Esophagus squamous epithelium (tissue), 5 donors: ENCODE results near the gene CCDC201. TPM values are rescaled to one million over a fixed set of nuclear protein-coding genes. Genes with fewer than 3 reads are reported as not detected.

ENCODE experiments used
- DNase-seq: peaks from one replicate; lab custom pipeline; 2025; lab: John Stamatoyannopoulos, UW
- H3K27ac ChIP-seq, 4 donors: fragments of 200-600 bp; sonication (generic); one replicate each; pipeline ENCODE4 v1.5.1; 2016 to 2019; ENCODE audit warnings: mild to moderate bottlenecking in 1 of 4
- H3K27me3 ChIP-seq, 4 donors: fragments of 200-600 bp; sonication (generic); 1 replicate in 3 of 4; 2 replicates in 1 of 4; pipeline versions ENCODE4 v1.5.1 to v1.6.0; 2017 to 2021; ENCODE audit warnings: antibody characterized with exemption in 1 of 4
- H3K36me3 ChIP-seq, 3 donors: fragments of 200-600 bp; sonication (generic); one replicate each; pipeline ENCODE4 v1.5.1; 2016 to 2019
- H3K4me1 ChIP-seq, 3 donors: fragments of 200-600 bp; sonication (generic); one replicate each; pipeline ENCODE4 v1.5.1; 2017 to 2019
- H3K4me3 ChIP-seq, 4 donors: fragments of 200-600 bp; sonication (generic); 1 replicate in 3 of 4; 2 replicates in 1 of 4; pipeline ENCODE4 v1.5.1; 2016 to 2019; ENCODE audit warnings: mild to moderate bottlenecking in 2 of 4, moderate library complexity in 1 of 4
- H3K9me3 ChIP-seq, 3 donors: fragments of 200-600 bp; sonication (generic); one replicate each; pipeline ENCODE4 v1.5.1; 2016 to 2019
- CTCF ChIP-seq, 6 experiments: fragments of 450-650 bp in 4 of 6; fragments of 200-600 bp in 2 of 6; sonication (generic) in 2 of 6; IDR thresholded peaks; one replicate each; pipeline ENCODE4 v1.5.1; 2016 to 2019; ENCODE audit warnings: antibody characterized with exemption in 6 of 6, mild to moderate bottlenecking in 4 of 6, moderate library complexity in 4 of 6
- POLR2A ChIP-seq, 4 donors: fragments of 450-650 bp; IDR thresholded peaks; one replicate each; pipeline ENCODE4 v1.6.1; 2017; ENCODE audit warnings: antibody characterized with exemption in 4 of 4, mild to moderate bottlenecking in 4 of 4, moderate library complexity in 3 of 4
- WGBS, 2 donors: methylation state at CpG; one replicate each; pipeline ENCODE4 v1.1.5; 2018; 5-methylcytosine and 5-hydroxymethylcytosine counted together
- intact Hi-C: fragments of 100-400 bp; cut with DNase I; formaldehyde crosslinking; loops from one replicate; pipeline ENCODE4 v1.15.0; 2022
- total RNA-seq, 4 donors: library from RNA; depleted of rRNA; stranded (reverse); fragments of >200 nt; gene quantifications; one replicate each; pipeline ENCODE4 v1.1.0, GENCODE V29; 2016
- donor health status: DM: yes; HTN: yes; CAD: no.

The CCDC201 gene
- total RNA-seq, 4 donors from 2014 or later: not detected

GRCh38 chr7:45878457-45879144, 5.7 kb upstream of the CCDC201 start:
- intact Hi-C loops: no loop called here
- H3K27me3 ChIP-seq: peaks cover 0 to 6% (median 0%) of the 10 kb centered on the region in 4 donors
- WGBS, 2 donors: 11 to 13% methylated on average over 3 of the region's 3 CpGs
- no peaks in the 10 kb centered on the region for H3K36me3 ChIP-seq
- H3K9me3 ChIP-seq: no peaks in the 10 kb centered on the region
- DNase-seq: no peak
- H3K4me1 ChIP-seq: no peaks in the 10 kb centered on the region
- no peak for TF ChIP-seq POLR2A (IDR thresholded peaks at IDR 0.05)
- no peak for TF ChIP-seq CTCF (IDR thresholded peaks at IDR 0.05)
- H3K4me3 ChIP-seq: no peak overlapping the region
- no peak overlapping the region for H3K27ac ChIP-seq

DNA sequence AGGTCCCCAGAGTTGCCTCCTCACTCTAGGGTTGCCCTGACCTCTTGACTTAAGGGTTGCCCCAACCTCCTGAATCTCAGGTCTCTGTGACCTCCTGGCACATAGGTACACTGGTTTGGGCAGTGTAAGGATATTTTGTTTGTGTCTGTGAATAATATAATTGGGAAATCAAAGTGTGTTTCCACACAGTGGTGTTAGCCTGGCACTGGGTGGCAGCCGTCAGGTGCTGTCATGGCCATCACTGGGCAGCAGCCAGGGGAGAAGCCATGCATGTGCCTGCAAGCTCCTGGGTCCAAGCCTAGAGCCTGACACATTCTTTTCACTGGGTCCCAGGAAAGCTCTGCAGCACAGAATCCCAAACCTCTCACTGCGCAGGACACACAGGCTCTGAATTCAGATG, 3.6 kb upstream of the CCDC201 start:
- H3K9me3 ChIP-seq: no peaks in the 10 kb centered on the region
- no peak for TF ChIP-seq POLR2A (IDR thresholded peaks at IDR 0.05)
- TF ChIP-seq CTCF (IDR thresholded peaks at IDR 0.05): no peak
- no peaks in the 10 kb centered on the region for H3K4me1 ChIP-seq
- no peak for DNase-seq
- WGBS, 2 donors: 63% methylated on average over 2 of the region's 2 CpGs; no CpG with 5 or more reads in 1 of the 2 donors
- intact Hi-C loops: no loop called here
- no peak overlapping the region for H3K4me3 ChIP-seq
- no peaks in the 10 kb centered on the region for H3K36me3 ChIP-seq
- no peak overlapping the region for H3K27ac ChIP-seq
- no peaks in the 10 kb centered on the region for H3K27me3 ChIP-seq

DNA sequence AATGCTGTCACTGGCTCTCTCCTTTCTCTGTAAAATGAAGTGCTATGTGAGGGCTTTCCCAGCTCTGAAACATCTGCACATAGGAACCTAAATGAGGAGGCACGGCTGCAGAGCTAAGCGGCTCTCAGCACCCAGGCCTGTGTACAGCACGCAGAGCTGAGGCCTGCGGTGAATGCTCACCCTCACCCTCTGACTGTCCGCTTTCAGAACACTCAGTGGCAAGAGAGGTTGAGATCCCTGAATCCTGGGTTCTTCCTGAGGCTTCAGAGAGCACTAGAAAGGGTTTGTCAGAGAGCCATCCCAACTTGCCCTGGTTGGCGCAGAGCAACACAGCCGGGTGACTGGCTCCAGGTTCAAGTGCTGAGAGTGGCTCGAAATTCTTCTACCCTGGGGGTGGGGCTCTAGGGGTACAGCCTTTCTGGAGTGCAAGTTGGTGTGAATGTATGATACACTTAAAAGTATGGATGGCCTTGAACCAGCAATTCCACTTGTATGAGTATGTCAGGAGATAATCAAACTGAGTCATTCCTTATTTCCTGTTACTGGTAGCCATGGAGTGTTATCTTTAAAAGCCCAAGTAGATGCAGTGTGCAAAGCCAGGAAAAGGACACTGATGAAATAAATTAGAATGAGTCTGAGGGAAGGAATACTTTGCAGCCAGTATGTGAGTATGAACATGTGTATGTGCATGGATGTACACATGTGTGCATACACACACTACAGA, 1.7 kb upstream of the CCDC201 start:
- H3K27me3 ChIP-seq: no peaks in the 10 kb centered on the region
- no peaks in the 10 kb centered on the region for H3K4me1 ChIP-seq
- no peaks in the 10 kb centered on the region for H3K9me3 ChIP-seq
- intact Hi-C loops: no loop called here
- H3K27ac ChIP-seq: no peak overlapping the region
- no peaks in the 10 kb centered on the region for H3K36me3 ChIP-seq
- H3K4me3 ChIP-seq: no peak overlapping the region
- TF ChIP-seq CTCF (IDR thresholded peaks at IDR 0.05): no peak
- TF ChIP-seq POLR2A (IDR thresholded peaks at IDR 0.05): no peak
- WGBS, 2 donors: 85 to 86% methylated on average over 5 of the region's 8 CpGs
- DNase-seq: no peak

GRCh38 chr7:45873355-45873754, 473 bp upstream of the CCDC201 start:
- TF ChIP-seq POLR2A (IDR thresholded peaks at IDR 0.05): no peak
- Histone ChIP-seq H3K27ac (no peak overlapping the region), H3K36me3 (no peaks in the 10 kb centered on the region), H3K27me3 (no peaks in the 10 kb centered on the region), H3K4me1 (no peaks in the 10 kb centered on the region), H3K4me3 (no peak overlapping the region), H3K9me3 (no peaks in the 10 kb centered on the region)
- 53 to 54% methylated on average over 3 to 6 of the region's 6 CpGs for WGBS, 2 donors
- DNase-seq: no peak
- intact Hi-C loops: no loop called here

DNA sequence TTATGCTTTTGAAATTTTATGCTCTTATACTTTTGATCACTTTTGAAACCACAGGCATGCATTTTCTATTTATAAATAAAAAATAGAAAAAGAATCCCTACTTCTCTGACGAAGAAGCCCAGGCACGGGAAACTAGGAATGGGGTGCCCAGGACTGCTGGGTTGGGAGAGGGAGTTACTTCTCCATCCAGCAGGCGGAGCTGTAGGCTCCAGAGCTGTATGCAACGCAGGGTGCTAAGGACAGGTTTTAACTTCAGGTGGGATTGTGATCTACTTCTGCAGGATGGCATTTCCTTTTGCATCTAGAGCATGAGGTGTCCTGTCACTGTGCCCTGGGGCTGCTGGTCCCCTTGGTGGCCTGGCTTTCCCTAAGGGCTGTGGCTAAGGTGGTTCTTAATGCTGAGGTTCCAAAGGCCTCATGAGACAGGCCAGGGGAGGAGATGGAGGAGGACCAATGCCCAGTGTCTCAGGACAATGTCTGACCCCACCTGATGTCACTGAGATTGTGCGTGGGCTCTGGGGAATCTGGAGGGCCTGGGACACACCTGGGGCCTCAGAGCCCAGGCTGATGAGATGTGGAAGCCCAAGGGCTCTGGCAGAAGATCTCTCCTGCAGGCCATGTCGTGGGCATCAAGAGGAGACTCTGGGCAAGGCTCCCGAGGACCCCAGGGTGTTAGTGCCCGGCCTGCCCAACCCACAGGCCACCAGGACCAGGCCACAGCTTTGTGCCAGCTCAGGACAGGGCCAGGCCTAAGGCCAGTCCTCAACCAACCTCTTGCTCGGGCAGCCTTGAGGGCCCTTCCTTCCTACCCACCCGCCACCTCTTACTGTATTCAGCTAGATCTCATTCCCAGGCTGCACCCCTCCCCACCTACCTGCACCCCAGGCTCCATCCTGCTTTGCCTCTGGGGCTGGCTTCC, 507 bp downstream of the CCDC201 start:
- H3K27me3 ChIP-seq: no peaks in the 10 kb centered on the region
- no peaks in the 10 kb centered on the region for H3K36me3 ChIP-seq
- no peak overlapping the region for H3K4me3 ChIP-seq
- TF ChIP-seq POLR2A (IDR thresholded peaks at IDR 0.05) (no peak), CTCF (IDR thresholded peaks at IDR 0.05) (peak in 2 of 6 experiments; percentile 12 to 35)
- H3K9me3 ChIP-seq: no peaks in the 10 kb centered on the region
- WGBS, 2 donors: 55 to 60% methylated on average over 6 to 7 of the region's 10 CpGs
- intact Hi-C loops: no loop called here
- H3K27ac ChIP-seq: no peak overlapping the region
- no peak for DNase-seq
- no peaks in the 10 kb centered on the region for H3K4me1 ChIP-seq
